ENCODE data around the gene LDLRAP1.
A peak's percentile ranks its signal among the peaks of the same experiment; 100 is the strongest.

Gene LDLRAP1

GRCh38 chr1:25610822-25611630 lies 67.6 kb downstream of the LDLRAP1 start:
- no peaks in the 10 kb centered on the region for H3K79me2 ChIP-seq (ENCODE audit: insufficient read depth, low read length)
- no peak overlapping the region for H2AFZ ChIP-seq (ENCODE audit: low read length)
- H3K27me3 ChIP-seq (ENCODE audit: insufficient read depth, low read length): no peaks in the 10 kb centered on the region; the same call in 1 of the 2 replicates
- TF ChIP-seq, protein P1, sequence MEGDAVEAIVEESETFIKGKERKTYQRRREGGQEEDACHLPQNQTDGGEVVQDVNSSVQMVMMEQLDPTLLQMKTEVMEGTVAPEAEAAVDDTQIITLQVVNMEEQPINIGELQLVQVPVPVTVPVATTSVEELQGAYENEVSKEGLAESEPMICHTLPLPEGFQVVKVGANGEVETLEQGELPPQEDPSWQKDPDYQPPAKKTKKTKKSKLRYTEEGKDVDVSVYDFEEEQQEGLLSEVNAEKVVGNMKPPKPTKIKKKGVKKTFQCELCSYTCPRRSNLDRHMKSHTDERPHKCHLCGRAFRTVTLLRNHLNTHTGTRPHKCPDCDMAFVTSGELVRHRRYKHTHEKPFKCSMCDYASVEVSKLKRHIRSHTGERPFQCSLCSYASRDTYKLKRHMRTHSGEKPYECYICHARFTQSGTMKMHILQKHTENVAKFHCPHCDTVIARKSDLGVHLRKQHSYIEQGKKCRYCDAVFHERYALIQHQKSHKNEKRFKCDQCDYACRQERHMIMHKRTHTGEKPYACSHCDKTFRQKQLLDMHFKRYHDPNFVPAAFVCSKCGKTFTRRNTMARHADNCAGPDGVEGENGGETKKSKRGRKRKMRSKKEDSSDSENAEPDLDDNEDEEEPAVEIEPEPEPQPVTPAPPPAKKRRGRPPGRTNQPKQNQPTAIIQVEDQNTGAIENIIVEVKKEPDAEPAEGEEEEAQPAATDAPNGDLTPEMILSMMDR (IDR thresholded peaks at IDR 0.05; ENCODE audit: low read length): peak; percentile 33; the same call in 1 of the 2 replicates
- TF ChIP-seq EZH2 (IDR thresholded peaks at IDR 0.05; ENCODE audit: borderline replicate concordance, low read length): no peak
- no peaks in the 10 kb centered on the region for H3K9me3 ChIP-seq (ENCODE audit: low read length)
- H3K4me2 ChIP-seq (ENCODE audit: low read length): no peak overlapping the region
- no peaks in the 10 kb centered on the region for H4K20me1 ChIP-seq (ENCODE audit: insufficient read depth, low read length)
- H3K9me2 ChIP-seq (ENCODE audit: low read depth, low read length): no peaks in the 10 kb centered on the region
- H3K4me3 ChIP-seq (ENCODE audit: low read depth, low read length, poor library complexity, severe bottlenecking): no peak overlapping the region
- H3K9ac ChIP-seq (ENCODE audit: low read length): no peak overlapping the region
- H3F3A ChIP-seq (ENCODE audit: insufficient read depth, low read length): 0 out of 2 replicates have a peak, but pooled peaks cover 2% of the 10 kb centered on the region
- no peaks in the 10 kb centered on the region for H3K36me3 ChIP-seq (ENCODE audit: insufficient read depth, low read length)
- no peak overlapping the region for H3K27ac ChIP-seq (ENCODE audit: low read depth, low read length, poor library complexity, severe bottlenecking)
- H3K4me1 ChIP-seq (ENCODE audit: insufficient read depth, low read length, severe bottlenecking): peaks cover 12% of the 10 kb centered on the region

DNA sequence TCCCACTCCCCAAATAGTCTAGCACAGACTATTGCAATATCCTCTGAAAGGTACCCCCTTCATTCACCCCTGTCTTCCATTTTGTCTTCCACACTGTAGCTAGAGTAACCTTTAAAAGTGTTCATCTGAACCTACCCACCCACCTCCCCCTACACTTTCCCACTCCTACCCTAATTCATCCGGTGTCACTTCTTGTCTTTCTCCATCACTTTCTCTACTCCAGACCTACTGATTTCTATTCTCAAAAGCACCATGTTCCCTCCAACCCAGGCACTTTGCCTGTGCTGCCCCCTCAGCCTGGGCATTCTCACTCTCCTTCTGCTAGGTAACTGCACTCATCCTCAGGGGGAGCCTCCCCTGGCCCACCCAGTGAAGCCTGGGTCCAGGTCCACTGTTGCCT lies 68.4 kb downstream of the LDLRAP1 start:
- Histone ChIP-seq H3K4me1 (ENCODE audit: insufficient read depth, low read length, severe bottlenecking) (peaks cover 16% of the 10 kb centered on the region), H3K4me3 (ENCODE audit: low read depth, low read length, poor library complexity, severe bottlenecking) (no peak overlapping the region), H3K27ac (ENCODE audit: low read depth, low read length, poor library complexity, severe bottlenecking) (no peak overlapping the region), H2AFZ (ENCODE audit: low read length) (no peak overlapping the region), H3K79me2 (ENCODE audit: insufficient read depth, low read length) (no peaks in the 10 kb centered on the region), H3K4me2 (ENCODE audit: low read length) (no peak overlapping the region), H3K9ac (ENCODE audit: low read length) (no peak overlapping the region), H3F3A (ENCODE audit: insufficient read depth, low read length) (0 out of 2 replicates have a peak, but pooled peaks cover 2% of the 10 kb centered on the region), H3K27me3 (ENCODE audit: insufficient read depth, low read length) (no peaks in the 10 kb centered on the region; the same call in 1 of the 2 replicates), H4K20me1 (ENCODE audit: insufficient read depth, low read length) (no peaks in the 10 kb centered on the region), H3K36me3 (ENCODE audit: insufficient read depth, low read length) (no peaks in the 10 kb centered on the region), H3K9me3 (ENCODE audit: low read length) (no peaks in the 10 kb centered on the region), H3K9me2 (ENCODE audit: low read depth, low read length) (no peaks in the 10 kb centered on the region)
- no peak for TF ChIP-seq EZH2 (IDR thresholded peaks at IDR 0.05; ENCODE audit: borderline replicate concordance, low read length)
- TF ChIP-seq, protein P1 (IDR thresholded peaks at IDR 0.05; ENCODE audit: low read length): no peak

- no peaks in the 10 kb centered on the region for H3K79me2 ChIP-seq (ENCODE audit: insufficient read depth, low read length)
- H3K4me1 ChIP-seq (ENCODE audit: insufficient read depth, low read length, severe bottlenecking): peaks cover 16% of the 10 kb centered on the region
- 0 out of 2 replicates have a peak, but pooled peaks cover 2% of the 10 kb centered on the region for H3F3A ChIP-seq (ENCODE audit: insufficient read depth, low read length)
- no peak overlapping the region for H2AFZ ChIP-seq (ENCODE audit: low read length)
- no peaks in the 10 kb centered on the region; the same call in 1 of the 2 replicates for H3K27me3 ChIP-seq (ENCODE audit: insufficient read depth, low read length)
- H3K4me3 ChIP-seq (ENCODE audit: low read depth, low read length, poor library complexity, severe bottlenecking): no peak overlapping the region
- no peak overlapping the region for H3K27ac ChIP-seq (ENCODE audit: low read depth, low read length, poor library complexity, severe bottlenecking)
- no peaks in the 10 kb centered on the region for H3K9me3 ChIP-seq (ENCODE audit: low read length)
- no peaks in the 10 kb centered on the region for H3K9me2 ChIP-seq (ENCODE audit: low read depth, low read length)
- no peaks in the 10 kb centered on the region for H4K20me1 ChIP-seq (ENCODE audit: insufficient read depth, low read length)
- H3K36me3 ChIP-seq (ENCODE audit: insufficient read depth, low read length): no peaks in the 10 kb centered on the region
- no peak overlapping the region for H3K4me2 ChIP-seq (ENCODE audit: low read length)
- no peak overlapping the region for H3K9ac ChIP-seq (ENCODE audit: low read length)
- TF ChIP-seq, protein P1 (IDR thresholded peaks at IDR 0.05; ENCODE audit: low read length): no peak
- no peak for TF ChIP-seq EZH2 (IDR thresholded peaks at IDR 0.05; ENCODE audit: borderline replicate concordance, low read length)
These were observed 69.0 kb downstream of the LDLRAP1 start for GRCh38 chr1:25612421-25612820.
